ENCODE results near the gene ITPRIPL2. TPM values are rescaled to one million over a fixed set of nuclear protein-coding genes. Genes with fewer than 3 reads are reported as not detected.

Gene ITPRIPL2
- polyA plus RNA-seq, 1 donor (not counting 4 experiments of a cell fraction or from before 2014, with no cell fraction given), result 5.9 TPM

DNA sequence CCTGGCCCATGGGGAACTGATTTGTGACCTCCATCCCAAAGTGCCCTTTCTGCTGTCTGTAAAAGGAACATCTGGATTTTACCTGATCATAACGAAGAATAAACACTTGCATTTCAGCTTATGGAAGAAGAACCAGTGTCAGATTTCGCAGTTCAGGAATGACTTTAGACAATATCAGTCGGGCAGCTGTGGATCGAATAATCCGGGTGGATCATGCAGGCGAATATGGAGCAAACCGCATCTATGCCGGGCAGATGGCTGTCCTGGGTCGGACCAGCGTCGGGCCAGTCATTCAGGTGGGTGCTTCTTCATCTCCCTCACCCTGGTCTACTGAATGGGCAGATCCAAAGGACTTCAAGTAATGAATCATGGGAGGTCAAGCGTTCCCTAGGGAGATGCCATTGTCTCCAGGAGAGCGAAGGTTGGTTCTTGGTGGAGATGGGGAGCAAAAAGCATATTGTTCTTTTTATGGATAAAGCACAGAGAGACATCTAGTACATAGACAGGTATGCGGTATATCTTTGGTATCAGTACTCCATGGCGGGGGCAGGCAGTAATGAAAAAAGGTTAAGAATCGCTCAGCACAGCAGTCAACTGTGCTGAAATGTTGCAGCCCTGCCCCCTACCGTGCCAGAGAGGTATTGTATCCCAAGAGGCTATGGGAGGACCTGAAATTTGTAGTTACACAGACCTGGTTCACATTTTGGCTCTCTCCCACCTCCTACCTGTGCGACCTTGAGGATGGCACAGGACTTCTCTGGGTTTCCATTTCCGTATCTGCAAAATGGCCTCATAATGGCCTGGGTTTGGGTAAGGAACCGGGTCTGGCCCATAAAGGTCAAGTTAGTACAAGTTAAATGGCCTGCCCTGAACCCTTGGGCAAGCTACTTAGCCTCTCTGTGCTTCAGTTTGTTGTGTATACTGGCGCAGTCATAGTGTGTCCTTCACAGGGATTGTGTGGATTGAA is 41.7 kb upstream of the ITPRIPL2 start:
- H3K36me3 ChIP-seq (ENCODE audit: control insufficient read depth in 2 of 2, extremely low read depth in 1 of 2, insufficient read depth in 2 of 2, low read length in 2 of 2), result peaks cover 4 to 10% of the 10 kb centered on the region in 2 experiments
- DNase-seq (ENCODE audit: low read depth, low spot score) (no peak), FAIRE-seq (no peak)
- H3K4me2 ChIP-seq (ENCODE audit: control insufficient read depth, extremely low read depth, insufficient read depth, low read depth, low read length), result no peak overlapping the region
- TF ChIP-seq, protein P1, sequence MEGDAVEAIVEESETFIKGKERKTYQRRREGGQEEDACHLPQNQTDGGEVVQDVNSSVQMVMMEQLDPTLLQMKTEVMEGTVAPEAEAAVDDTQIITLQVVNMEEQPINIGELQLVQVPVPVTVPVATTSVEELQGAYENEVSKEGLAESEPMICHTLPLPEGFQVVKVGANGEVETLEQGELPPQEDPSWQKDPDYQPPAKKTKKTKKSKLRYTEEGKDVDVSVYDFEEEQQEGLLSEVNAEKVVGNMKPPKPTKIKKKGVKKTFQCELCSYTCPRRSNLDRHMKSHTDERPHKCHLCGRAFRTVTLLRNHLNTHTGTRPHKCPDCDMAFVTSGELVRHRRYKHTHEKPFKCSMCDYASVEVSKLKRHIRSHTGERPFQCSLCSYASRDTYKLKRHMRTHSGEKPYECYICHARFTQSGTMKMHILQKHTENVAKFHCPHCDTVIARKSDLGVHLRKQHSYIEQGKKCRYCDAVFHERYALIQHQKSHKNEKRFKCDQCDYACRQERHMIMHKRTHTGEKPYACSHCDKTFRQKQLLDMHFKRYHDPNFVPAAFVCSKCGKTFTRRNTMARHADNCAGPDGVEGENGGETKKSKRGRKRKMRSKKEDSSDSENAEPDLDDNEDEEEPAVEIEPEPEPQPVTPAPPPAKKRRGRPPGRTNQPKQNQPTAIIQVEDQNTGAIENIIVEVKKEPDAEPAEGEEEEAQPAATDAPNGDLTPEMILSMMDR (optimal IDR thresholded peaks at IDR 0.05 in 1 of 3, IDR thresholded peaks at IDR 0.05 in 1 of 3, conservative IDR thresholded peaks at IDR 0.05 in 1 of 3; ENCODE audit: extremely low read depth in 1 of 3, insufficient read depth in 2 of 3, low read length in 3 of 3), result peak; percentile 80 to 91 (median 87)
- no peak for TF ChIP-seq EZH2 (IDR thresholded peaks at IDR 0.05; ENCODE audit: low read length)
- H2AFZ ChIP-seq (ENCODE audit: control insufficient read depth, low read length), result no peak overlapping the region
- dilution Hi-C loops (cut with MboI; ENCODE audit: extremely low pct_ligation_motif_present, low sequenced_read_pairs), result no loop called here
- H4K20me1 ChIP-seq (ENCODE audit: control insufficient read depth, extremely low read depth, insufficient read depth, low read length), result no peaks in the 10 kb centered on the region
- no peaks in the 10 kb centered on the region for H3K27me3 ChIP-seq (ENCODE audit: control insufficient read depth, extremely low read depth, insufficient read depth, low read length)
- H3K9me3 ChIP-seq (ENCODE audit: control insufficient read depth, low read depth, low read length), result no peaks in the 10 kb centered on the region
- no peak overlapping the region for H3K9ac ChIP-seq (ENCODE audit: control insufficient read depth, extremely low read depth, insufficient read depth, low read length)
- peaks cover 6% of the 10 kb centered on the region for H3K4me1 ChIP-seq (ENCODE audit: control insufficient read depth, extremely low read depth, insufficient read depth, low read length)
- peaks cover 2% of the 10 kb centered on the region for H3K79me2 ChIP-seq (ENCODE audit: control insufficient read depth, insufficient read depth, low read length)
- no peak overlapping the region for H3K4me3 ChIP-seq (ENCODE audit: control insufficient read depth in 2 of 3, extremely low read depth in 1 of 3, insufficient read depth in 2 of 3, low read depth in 1 of 3, low read length in 3 of 3)
- no peak overlapping the region for H3K27ac ChIP-seq (ENCODE audit: control insufficient read depth, insufficient read depth, low read length)
- H3K9me1 ChIP-seq (ENCODE audit: control insufficient read depth, extremely low read depth, insufficient read depth, low read length), result no peaks in the 10 kb centered on the region

DNA sequence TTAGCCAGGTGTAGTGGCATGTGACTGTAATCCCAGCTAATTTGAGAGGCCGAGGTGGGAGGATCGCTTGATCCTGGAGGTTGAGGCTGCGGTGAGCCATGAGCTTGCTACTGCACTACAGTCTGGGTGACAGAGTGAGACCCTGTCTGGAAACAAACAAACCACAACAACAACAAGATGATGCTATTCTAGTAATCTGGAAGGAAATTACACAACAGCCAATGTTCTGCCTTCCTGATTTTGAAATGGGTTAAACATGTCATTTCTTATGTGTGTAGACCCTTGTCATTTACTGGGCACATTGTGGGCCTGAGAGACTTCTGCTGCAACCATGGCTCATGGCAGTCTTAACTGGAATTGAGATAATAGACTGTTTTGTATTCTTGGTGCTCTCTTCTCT is 40.4 kb upstream of the ITPRIPL2 start:
- Histone ChIP-seq H3K79me2 (ENCODE audit: control insufficient read depth, insufficient read depth, low read length) (no peaks in the 10 kb centered on the region), H3K27ac (ENCODE audit: control insufficient read depth, insufficient read depth, low read length) (no peak overlapping the region), H3K4me2 (ENCODE audit: control insufficient read depth, extremely low read depth, insufficient read depth, low read depth, low read length) (no peak overlapping the region), H4K20me1 (ENCODE audit: control insufficient read depth, extremely low read depth, insufficient read depth, low read length) (no peaks in the 10 kb centered on the region), H3K9ac (ENCODE audit: control insufficient read depth, extremely low read depth, insufficient read depth, low read length) (no peak overlapping the region), H3K9me1 (ENCODE audit: control insufficient read depth, extremely low read depth, insufficient read depth, low read length) (no peaks in the 10 kb centered on the region), H3K4me3 (ENCODE audit: control insufficient read depth in 2 of 3, extremely low read depth in 1 of 3, insufficient read depth in 2 of 3, low read depth in 1 of 3, low read length in 3 of 3) (no peak overlapping the region), H3K4me1 (ENCODE audit: control insufficient read depth, extremely low read depth, insufficient read depth, low read length) (peaks cover 2% of the 10 kb centered on the region), H3K9me3 (ENCODE audit: control insufficient read depth, low read depth, low read length) (no peaks in the 10 kb centered on the region), H2AFZ (ENCODE audit: control insufficient read depth, low read length) (no peak overlapping the region), H3K36me3 (ENCODE audit: control insufficient read depth in 2 of 2, extremely low read depth in 1 of 2, insufficient read depth in 2 of 2, low read length in 2 of 2) (peaks cover 4 to 12% of the 10 kb centered on the region in 2 experiments), H3K27me3 (ENCODE audit: control insufficient read depth, extremely low read depth, insufficient read depth, low read length) (no peaks in the 10 kb centered on the region)
- dilution Hi-C loops (cut with MboI; ENCODE audit: extremely low pct_ligation_motif_present, low sequenced_read_pairs), result no loop called here
- TF ChIP-seq EZH2 (IDR thresholded peaks at IDR 0.05; ENCODE audit: low read length), result no peak
- TF ChIP-seq, protein P1 (optimal IDR thresholded peaks at IDR 0.05 in 1 of 3, IDR thresholded peaks at IDR 0.05 in 1 of 3, conservative IDR thresholded peaks at IDR 0.05 in 1 of 3; ENCODE audit: extremely low read depth in 1 of 3, insufficient read depth in 2 of 3, low read length in 3 of 3), result no peak
- FAIRE-seq (no peak), DNase-seq (ENCODE audit: low read depth, low spot score) (no peak)
